ENCODE data around the gene KCNQ1.

The KCNQ1 gene

GRCh38 chr11:2862395-2863275 is 417.8 kb downstream of the KCNQ1 start:
- DNase-seq (ENCODE audit: low read depth), result no peak

- DNase-seq (ENCODE audit: low read depth), result no peak
These were observed 418.4 kb downstream of the KCNQ1 start for GRCh38 chr11:2863276-2863618.

- DNase-seq (ENCODE audit: low read depth), result no peak
These were observed 420.1 kb downstream of the KCNQ1 start for GRCh38 chr11:2864901-2865300.

GRCh38 chr11:2865922-2866577 is 421.2 kb downstream of the KCNQ1 start:
- DNase-seq (ENCODE audit: low read depth), result no peak

GRCh38 chr11:2867142-2867541 is 422.3 kb downstream of the KCNQ1 start:
- no peak for DNase-seq (ENCODE audit: low read depth)

GRCh38 chr11:2867722-2868505 is 423.1 kb downstream of the KCNQ1 start:
- no peak for DNase-seq (ENCODE audit: low read depth)

GRCh38 chr11:2868506-2869133 is 423.8 kb downstream of the KCNQ1 start:
- no peak for DNase-seq (ENCODE audit: low read depth)

- no peak for DNase-seq (ENCODE audit: low read depth)
These were observed 424.3 kb downstream of the KCNQ1 start for GRCh38 chr11:2869134-2869526.

- DNase-seq (ENCODE audit: low read depth), result no peak
These were observed 425.0 kb downstream of the KCNQ1 start for GRCh38 chr11:2869561-2870427.

GRCh38 chr11:2870460-2870859 is 425.7 kb downstream of the KCNQ1 start:
- DNase-seq (ENCODE audit: low read depth), result no peak

- no peak for DNase-seq (ENCODE audit: low read depth)
These were observed 426.3 kb downstream of the KCNQ1 start for GRCh38 chr11:2870969-2871680.

GRCh38 chr11:2874963-2875362 is 430.2 kb downstream of the KCNQ1 start:
- DNase-seq (ENCODE audit: low read depth), result no peak

- no peak for DNase-seq (ENCODE audit: low read depth)
These were observed 432.7 kb downstream of the KCNQ1 start for GRCh38 chr11:2877474-2877873.

GRCh38 chr11:2878782-2879181 is 434.0 kb downstream of the KCNQ1 start:
- no peak for DNase-seq (ENCODE audit: low read depth)

GRCh38 chr11:2880646-2881045 is 435.8 kb downstream of the KCNQ1 start:
- no peak for DNase-seq (ENCODE audit: low read depth)

- no peak for DNase-seq (ENCODE audit: low read depth)
These were observed 436.5 kb downstream of the KCNQ1 start for GRCh38 chr11:2881076-2881980.

- DNase-seq (ENCODE audit: low read depth), result no peak
These were observed 437.2 kb downstream of the KCNQ1 start for GRCh38 chr11:2881981-2882375.

- DNase-seq (ENCODE audit: low read depth), result no peak
These were observed 437.7 kb downstream of the KCNQ1 start for GRCh38 chr11:2882396-2883110.

GRCh38 chr11:2883640-2883978 is 438.8 kb downstream of the KCNQ1 start:
- DNase-seq (ENCODE audit: low read depth), result no peak

All from HS-5 (cell line).